NCI-H2029 (cell line): ENCODE measurements around the gene ALPI.
A peak's percentile ranks its signal among the peaks of the same experiment; 100 is the strongest.

Experiments used
- DNase-seq: peaks from one replicate; lab custom pipeline; 2025; lab: John Stamatoyannopoulos, UW

Gene ALPI

DNA sequence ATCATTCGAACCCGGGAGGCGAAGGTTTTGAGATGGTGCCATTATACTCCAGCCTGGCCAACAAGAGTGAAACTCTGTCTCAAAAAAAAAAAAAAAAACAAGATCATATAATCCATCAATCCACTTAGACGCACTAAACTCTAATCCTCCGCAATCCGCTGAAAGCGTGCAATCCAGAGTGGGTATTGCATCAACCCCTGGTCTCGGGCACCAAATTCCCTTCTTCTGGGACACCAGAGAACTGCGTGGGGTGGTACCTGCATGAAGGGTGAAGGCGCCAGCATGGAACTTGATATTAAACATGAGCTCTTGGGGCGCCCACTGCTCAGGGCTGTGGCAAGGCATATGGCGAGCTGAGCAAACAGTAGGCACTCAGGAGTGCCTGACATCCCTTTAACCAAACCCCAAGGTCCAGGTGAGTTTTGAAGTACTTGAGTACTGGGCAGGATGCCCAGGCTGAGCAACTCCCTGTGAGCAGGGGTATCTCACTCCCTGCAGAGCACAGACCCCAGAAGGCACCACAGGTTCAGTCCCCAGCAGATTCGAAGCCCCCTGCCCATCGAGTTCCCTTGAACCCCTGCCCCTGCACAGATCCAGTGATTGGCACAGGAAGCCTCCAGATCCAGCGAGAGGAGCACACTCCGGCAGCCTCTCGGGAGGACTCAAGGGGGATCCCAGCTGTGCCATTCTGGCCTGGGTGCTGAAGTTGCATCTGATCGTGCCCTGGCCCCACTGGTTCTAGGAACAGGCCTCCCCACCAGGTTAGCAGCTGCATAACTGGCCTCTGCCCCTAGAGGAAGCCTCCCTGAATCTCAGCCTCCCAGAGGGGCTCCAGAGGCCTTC lies 8.0 kb downstream of the ALPI start:
- DNase-seq: no peak

DNA sequence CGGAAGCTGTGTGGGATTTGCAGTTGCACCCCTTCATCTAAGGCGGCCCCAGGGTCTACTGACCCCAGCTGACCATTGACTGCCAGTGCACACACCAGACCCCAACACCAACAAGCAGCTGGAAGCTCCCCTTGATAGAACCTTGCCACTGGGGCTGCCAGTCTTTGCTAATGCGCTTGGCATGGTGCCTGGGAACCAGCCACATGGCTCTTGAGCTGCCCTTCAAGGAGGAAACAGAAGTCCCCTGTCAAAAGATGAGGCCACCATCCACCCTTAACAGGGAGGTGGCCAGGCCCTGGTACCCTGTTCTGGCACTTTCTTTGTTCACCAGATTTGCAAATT lies 8.6 kb downstream of the ALPI start:
- DNase-seq: peak; percentile 10

DNA sequence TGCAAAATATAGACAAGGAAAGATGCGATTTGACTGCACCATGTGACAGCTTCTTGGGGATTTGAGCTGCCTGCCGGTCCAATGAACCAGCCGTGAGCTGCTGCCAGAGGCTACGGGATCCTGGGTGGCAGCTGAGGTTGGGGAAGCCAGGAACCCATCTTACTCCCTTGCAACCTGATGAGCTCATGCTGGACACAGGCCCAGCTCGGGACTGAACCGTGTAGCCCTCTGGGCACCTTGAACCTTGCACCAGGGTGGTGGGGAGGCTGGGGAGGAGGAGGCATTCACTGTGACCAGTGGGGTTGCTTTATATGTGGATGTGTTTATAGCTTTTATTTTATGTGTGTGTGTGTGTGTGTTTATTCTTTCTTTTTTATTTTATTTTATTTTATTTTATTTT lies 9.1 kb downstream of the ALPI start:
- DNase-seq: no peak

DNA sequence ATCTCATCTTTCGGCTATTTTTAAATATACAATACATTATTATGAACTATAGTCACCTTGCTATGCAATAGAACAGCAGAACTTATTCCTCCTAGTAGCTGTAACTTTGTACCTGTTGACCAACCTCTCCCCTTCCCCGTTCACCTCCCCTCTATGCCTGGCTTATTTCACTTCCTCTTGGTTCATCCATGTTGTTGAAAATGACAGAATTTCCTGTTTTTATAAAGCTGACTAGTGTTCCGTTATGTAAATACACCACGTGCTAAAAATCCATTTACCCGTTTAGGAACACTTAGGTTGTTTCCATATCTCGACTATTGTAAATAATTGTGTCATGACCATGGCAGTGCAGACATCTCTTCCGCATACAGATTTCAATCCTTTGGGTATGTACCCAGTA lies 10.3 kb downstream of the ALPI start:
- DNase-seq: no peak

DNA sequence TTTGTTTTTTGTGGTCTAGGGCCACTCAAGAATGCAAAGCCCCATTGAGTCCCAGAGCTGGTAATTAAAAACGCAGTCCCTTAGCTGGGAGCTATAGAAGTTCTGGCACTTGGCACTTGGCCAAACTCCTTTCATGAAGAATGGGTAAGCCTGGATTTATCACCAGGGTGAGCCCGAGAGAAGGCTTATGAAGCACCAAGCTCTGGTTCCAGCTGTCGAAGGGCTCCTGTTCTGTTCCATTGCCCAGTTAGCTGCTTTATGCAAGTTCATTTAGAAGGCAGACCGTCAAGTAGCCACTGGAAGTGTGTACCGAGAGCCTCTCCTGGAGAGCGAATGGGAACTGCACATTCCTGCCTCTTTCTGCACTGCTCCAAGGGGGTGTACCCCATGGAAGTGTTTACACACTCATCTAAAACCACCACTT lies 17.5 kb downstream of the ALPI start:
- peak; percentile 47 for DNase-seq

DNA sequence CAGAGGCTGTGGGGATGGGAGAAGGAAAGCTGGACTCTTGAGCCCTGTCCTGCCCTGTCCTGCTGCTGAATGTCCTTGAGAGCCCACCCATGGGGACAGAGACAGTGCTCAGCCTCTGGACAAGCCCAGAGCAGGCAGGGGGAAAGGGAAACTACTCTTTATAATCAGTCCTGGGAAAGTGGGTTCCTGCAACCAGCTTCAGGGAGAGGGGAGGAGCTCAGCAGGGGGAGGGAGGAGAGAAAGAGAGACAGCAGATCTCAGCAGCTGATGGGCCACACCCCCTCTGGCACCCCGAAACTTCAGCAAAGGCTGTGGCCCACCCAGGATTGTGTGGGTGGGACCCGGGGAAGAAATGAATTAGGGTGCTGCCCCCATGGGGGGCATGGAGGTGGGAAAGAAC lies 20.1 kb downstream of the ALPI start:
- DNase-seq: no peak

DNA sequence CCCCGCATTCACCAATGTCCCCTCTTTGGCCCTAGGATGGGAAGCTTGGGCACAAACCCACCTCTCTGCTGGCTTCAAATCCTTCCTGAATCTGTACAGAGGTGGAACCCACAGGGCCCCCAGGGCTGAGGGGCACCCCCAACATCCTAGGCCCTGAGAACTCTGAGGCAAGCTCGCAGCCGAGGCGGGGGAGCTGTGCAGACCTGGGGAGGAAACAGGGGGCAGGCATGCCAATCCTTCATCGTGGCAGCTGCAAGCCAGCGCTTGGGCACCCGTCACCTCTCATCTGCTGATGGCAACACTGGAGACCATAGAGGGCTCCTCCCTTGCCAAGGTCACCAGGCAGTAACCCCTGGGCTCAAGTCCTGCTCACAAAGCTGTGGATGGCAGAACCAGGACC lies 20.8 kb downstream of the ALPI start:
- no peak for DNase-seq

DNA sequence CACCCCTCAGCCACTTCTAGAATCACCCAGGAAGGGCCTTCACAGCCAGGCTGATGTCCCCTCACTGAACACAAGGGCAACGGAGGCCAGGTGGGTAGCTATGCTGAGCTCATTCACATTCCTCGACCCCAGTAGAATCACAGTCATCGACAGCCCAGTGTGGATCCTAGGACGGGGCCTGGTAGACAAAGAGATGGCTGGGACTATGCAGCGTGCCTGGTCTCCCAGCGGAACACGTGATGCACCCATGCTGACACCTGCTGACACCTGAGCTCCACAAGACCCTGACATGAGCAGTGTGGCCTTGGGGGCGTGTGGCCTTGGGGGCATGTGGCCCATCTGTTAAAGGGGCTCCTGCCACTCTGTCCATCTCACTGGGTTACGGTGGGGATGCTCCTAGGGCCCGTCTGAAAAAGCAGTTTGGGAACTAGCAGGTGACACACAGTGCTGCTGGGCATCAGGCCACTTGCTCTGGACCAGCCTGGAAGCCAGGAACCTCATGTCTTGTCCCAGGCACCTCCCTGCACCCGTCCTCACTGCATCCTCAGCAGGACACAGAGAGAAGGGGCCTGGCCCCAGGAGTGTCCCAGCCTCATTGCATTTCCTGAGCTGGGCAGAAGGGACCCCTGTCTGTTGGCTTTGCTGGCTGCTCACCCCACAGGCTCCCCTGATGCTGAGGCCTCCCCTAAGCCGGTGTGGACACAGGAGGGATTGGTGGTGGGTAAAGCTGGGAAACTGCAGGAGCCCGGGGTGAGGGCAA lies 22.0 kb downstream of the ALPI start:
- no peak for DNase-seq

DNA sequence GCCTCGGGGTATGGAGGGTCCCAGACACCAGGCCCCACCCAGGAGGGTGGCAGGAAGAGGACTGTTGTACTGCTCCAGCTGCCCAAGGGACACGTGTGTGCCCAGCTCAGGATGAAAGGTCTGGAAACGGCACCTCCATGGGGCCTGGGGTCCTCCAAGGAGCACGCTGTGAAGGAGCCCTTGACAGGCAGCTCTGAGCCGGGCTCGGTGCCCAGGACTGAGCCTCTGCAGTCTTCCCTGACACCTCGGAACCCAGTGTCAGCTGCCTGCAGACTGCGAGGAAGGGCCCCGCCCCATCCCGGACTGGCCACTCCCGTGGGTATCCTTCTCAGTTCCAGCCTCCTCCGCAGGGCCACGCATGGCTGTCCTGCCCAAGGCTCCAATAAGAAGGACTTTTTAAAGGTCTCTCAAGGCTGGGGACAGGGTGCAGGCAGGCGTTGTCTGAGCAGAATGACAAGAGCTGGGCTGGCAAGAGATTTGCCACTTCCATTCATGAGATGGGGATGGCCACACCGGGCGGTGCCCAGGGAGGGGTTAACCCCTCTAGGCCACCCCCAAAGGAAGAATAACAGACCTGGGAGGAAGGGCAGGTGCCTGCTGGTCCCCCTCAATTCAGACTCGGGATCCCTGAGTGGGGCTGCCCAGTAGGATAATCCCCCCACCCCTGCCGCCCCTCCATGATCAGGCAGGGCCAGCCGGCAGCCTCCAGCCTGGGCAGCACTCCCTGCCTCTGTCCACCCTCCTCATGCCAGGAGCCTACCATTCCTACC lies 22.8 kb downstream of the ALPI start:
- no peak for DNase-seq

DNA sequence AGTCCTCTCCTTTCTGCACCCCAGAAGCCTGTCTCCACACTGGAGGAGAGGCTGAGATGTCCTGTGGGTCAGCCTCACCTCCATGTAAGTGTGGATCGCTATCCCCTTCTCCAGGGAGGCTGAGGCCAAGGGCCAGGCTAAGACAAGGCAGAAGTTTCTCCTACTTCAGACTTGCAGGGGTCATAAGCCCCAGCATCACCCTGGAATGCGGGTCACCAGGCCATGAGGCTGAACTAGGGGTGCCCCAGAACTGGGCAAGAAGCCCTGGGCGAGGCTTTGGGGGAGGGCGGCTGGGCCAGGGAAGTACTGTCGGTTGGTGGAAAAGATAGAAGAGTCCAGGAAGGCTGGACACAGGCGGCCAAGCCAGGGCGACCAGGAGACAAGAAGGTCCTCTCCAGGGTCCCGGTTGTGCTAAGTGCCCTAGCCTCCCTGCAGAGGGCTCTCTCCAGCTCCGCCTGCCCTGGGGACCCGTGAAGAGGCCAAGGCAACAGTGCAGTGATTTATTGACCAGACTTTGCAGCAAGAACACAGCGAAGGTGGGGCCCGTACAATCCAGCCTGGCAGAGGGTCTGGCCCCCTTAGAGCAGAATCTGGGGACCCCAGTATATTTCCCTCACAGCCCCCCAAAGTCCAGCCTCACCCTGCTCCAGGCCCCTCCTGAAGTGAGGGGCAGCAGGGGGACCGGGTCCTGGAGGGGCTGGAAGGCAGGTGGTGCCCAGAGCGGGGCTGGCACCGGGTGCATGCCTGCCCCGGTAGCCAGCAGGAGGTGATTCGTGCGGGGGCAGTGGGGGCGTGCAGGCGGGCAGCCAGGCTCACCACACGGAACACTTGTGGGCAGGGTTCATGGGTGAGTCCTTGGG lies 23.6 kb downstream of the ALPI start:
- DNase-seq: no peak

DNA sequence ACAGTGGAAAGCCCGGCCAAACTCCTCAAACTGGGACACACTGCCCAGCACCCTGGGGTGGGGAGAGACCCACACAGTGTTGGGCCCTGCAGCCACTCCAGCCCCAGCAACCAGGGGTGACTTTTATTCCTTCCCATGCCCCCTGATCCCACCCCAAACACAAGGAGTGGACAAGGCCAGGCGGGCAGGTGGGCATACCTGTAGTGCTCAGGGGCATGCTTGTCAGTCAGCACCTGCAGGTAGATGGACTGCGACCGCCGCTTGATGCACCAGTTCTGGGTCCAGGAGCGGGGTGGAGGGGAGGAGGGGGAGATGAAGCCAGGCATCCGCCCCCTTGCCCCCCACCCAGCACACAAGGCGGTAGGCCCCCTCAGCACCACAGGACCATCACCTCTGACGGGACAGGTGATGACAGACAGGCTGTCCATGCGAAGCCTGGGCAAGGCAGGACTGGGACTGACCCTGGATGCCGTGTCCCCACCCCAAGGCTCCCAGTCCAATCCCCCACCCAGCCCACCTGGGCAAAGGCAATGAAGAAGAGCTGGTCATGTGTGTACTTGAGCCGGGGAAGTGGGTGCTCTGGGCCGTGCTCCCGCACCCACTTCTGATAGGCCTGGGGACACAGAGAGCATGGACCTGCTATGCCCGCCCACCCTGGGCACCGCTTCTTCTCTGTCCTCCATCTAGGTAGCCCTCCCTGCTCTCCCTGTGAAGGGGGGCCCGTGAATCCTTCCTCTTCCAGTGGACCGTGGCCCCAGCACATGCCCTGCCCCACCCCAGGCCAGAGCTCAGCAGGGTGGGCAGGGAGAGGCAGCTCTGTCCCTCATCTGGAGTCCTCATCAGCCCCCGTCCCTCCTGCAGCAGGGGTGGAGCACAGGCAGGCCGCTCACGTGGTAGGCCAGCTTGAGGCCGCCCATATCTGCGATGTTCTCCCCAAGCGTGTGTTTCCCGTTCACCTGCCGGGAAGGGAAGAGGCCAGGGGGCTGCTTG lies 24.5 kb downstream of the ALPI start:
- DNase-seq: no peak

DNA sequence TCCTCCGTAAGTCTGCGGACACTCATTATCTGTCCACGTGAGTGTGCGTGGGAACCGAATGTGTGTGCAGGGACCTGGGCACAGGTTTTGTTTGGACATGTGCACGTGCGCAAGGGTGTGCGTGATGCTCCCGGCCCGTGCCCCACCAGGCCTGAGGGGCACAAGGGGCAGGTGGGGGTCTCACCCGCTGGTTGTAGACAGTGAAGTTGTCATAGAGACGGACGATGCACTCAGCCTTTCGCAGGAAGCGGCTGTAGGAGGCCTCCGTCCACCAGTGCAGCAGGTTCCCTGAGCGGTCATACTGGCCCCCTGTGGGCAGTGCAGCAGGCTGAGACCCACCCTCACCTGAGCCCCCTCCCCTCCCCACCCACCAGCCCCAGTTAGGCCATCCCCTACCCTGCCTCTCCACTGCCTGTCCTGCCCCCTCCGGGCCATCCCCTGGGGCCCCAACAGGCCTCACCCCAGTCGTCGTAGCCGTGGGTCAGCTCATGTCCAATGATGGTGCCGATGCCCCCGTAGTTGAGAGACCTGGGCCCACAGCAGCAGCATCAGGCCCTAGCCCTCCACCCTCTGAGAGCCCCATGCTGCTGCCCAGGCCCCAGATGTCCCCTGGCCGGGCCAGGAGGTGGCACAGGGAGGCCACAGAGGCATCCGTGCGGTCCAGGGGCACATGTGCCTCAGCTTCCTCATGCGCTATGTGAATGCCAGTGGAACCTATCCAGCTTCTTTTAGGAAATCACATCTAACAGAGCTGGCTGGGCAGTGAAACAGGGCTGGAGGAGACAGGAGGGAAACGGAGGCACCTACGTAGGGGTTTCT lies 25.6 kb downstream of the ALPI start:
- DNase-seq: no peak

DNA sequence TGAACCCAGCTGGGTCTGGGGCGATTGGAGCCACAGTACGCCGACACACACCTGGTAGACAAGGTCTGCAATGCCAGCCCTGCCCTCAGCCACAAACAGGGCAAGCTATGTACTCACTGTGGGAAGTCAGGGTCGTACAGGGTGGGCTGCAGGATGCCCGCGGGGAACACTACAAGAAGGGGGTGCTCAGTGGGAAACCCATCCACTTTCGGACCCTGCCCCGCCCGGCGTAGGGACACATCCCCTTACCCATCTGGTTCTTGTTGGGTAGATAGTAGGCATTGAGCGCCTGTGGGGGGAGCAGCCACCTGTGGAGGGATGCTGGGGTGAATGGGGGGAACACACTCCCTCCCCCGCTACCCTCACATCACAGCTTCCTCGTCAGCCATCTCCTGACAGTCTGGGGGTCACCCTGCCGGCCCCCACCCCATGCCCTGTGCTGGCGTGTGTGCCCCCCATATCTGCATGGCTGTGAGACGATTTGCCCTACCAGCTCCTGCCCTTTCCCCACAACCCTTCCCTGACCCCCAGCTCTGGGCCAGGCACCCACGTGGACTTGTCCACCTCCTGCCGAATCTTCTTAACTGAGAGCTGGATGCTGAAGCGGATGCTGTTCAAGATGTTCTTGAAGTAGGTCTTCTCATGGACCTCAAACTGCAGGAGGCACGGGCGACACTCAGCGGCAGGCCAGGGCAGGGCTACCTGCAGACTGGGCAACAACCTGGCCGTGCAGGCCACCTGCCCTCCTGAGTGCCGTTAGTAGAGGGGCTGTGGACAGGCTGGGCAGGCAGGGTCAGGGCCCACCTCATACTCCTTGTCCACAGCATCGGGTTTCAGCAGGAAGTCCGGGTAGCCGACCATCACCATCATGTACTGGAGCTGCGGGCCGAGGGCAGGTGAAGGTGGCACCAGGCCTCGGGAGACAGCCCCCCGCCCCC lies 26.6 kb downstream of the ALPI start:
- no peak for DNase-seq

DNA sequence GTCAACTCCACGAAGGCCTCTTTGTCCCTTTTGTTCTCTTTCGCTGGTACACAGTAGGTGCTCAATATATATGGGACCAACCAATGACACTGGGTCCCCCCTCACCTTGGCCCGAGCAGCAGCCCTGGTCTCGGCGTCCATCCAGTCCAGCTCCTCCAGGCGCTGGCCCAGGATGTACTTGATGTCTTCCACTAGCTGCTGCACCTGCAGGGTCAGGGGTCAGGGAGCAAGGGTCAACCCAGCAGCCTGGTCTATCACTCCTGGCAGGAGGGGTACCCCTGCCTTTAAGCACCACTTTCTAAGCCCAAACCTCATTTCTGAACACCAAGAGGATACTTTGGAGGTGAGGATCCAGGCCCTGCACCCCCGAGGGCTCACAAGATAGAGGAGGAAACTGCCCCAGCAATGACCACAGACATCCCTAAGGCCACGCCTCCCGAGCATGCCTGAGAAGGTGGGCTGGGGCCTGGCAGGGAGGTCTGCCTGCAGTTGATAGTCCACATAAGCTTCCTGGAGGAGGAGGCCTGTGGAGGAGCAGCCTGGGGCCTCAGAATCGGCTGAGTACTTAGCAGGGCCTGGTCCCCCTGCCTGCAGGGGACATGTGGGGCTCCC lies 27.5 kb downstream of the ALPI start:
- no peak for DNase-seq

DNA sequence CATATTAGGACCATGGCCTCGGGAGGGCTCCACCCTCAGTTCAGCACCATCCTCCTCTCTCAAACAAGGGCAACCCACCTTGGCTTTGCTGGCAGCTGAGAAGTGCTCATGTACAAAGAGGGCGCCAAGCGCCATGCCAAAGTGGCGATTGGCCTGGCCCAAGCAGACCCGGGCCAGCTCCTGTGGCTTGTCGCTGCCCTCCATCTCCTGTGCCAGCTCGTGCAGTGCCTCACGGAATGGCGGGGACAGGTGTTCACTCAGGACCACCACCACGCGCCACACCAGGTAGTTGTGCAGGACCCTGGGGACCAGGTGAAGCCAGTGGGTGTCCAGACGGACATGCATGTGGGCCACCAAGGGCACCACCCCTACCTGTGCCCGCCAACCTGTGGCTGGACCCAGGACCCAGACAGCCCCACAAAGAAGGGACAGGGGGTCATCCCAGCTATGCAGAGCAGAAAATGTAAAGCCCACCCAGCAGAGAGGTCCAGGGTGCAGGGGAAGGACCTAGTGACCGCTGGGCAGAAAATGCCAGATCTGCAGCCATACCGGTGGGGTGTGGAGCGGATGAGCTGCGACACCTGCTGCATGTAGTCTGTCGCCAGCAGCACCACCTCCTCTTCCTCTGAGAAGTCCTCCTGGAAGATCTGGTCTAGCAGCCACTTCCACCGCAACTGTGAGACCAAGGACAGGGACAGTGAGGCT lies 28.1 kb downstream of the ALPI start:
- DNase-seq: no peak

DNA sequence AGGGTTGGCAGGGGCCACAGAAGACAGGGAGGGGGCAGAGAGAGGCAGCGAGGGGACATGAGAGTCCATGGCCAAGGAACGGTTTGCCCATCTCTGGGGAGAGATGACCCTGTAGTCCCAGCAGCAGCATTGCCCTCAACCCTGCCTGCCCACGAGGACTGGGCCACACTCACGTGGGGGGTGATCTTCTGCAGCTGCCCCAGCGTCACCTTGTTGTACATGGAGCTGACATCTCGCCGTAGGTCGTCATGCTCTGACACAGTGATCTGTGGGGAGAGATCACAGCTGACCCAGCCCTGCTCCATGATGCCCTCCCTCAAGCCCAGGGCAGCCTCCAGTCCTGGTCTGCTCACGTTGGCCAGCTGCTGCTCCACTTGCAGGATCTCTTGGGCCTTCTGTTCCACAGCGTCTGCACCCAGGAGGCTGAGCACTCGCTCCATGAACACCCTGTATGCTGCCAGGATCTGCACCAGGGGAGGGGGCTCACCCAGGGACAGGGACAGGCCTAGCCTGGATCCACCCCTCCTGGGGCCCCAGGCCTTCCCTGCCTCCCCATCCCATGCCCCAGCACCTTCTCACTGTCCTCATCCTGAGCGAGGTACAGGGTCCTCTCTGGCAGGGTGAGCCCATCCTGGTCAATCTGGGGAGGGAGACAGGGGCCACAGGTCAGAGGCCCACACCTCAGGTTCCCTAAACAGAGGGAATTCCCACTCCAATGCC lies 28.8 kb downstream of the ALPI start:
- no peak for DNase-seq

DNA sequence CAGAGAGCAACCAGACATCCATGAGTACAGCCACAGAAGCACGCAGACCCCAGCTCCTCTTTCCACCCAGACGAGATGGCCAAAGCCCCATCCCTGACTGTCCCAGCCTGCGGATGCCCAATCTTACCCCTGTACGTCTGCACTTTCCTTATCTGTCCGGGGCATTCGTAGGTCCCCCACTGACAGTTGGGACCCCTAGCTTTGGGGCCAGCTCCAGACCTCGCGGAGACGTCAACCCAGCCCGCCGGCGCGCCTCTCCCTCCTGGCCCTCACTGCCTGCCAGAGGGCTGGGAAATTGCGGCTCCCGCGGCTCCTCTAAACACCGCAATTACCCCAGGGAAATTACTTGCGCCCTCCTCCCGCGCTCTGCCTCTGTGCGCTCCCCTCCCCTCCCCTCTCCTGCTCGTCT lies 29.4 kb downstream of the ALPI start:
- DNase-seq: no peak
